GM19397 (cell line): ENCODE measurements around the gene MED16.

Source experiments
- ATAC-seq: cut with Tn5 transposase; IDR thresholded peaks from one replicate; pipeline ENCODE4 v1.9.1; 2021; ENCODE audit warnings: mild to moderate bottlenecking, moderate library complexity; ENCODE audit not compliant: unreplicated experiment

MED16 gene

DNA sequence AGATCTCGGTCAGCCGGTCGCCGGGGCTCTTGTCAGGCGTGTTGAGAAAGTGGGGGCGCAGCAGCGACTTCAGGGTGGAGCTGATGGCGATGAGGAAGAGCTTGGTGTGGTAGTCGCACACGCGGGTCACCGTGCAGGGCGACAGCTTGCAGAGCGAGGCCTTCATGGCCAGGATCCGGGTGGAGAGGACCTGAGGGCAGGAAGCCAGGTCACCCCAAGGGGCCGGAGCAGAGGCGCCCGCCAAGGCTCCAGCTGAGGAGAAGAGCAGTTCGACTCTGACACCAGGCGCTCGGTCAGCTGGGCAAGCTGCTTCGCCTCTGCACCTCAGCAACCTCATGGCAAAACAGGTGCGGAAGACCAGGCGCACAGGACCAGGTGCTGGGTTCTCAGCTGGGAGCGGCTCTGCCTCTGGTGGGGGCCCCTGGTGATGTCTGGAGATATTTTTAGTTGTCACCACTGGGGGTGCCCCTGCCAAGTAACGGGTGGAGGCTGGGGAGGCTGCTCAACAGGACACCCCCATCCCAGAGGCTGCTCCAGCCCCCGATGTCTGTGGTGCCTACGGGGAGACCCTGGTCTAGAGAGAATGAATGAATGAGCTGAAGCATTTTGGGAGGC is 17.6 kb downstream of the MED16 start:
- ATAC-seq = no peak

DNA sequence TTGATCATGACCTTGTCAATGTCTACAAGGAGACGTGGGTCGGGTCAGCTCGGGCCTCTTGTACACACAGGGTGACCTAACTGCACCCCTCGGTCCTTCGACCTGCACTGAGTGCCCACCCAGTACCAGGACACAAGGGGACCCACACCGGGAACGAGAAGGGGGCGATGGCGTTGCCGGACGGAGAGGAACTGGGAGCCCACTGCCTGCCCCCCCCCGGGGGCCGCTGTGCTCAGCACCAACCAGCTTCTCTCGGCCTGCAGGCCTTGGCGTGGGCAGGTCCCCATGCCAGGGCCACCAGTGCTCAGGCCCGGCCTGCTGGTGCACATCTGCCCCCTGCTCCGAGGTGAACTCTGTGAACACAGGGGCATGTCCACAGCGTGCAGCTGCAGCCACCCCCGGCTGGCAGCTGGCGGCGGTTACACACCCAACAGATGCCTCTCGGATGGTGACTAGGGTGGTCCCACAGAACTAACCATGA is 19.4 kb downstream of the MED16 start:
- no peak for ATAC-seq

DNA sequence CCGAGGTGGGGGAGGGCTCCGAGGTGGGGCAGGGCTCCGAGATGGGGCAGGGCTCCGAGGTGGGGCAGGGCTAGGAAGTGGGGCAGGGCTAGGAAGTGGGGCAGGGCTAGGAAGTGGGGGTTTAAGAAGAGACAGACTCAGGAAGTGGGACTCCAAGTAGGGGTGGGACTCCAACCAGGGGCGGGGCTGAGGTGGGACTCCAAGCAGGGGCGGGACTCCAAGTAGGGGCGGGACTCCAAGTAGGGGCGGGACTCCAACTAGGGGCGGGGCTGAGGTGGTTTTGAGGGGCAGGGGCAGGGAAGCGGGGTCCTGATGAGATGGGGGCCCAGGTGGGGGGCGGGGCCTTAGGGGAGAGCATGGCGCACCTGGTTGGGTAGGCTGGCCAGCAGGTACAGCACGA is 19.9 kb downstream of the MED16 start:
- ATAC-seq = no peak

DNA sequence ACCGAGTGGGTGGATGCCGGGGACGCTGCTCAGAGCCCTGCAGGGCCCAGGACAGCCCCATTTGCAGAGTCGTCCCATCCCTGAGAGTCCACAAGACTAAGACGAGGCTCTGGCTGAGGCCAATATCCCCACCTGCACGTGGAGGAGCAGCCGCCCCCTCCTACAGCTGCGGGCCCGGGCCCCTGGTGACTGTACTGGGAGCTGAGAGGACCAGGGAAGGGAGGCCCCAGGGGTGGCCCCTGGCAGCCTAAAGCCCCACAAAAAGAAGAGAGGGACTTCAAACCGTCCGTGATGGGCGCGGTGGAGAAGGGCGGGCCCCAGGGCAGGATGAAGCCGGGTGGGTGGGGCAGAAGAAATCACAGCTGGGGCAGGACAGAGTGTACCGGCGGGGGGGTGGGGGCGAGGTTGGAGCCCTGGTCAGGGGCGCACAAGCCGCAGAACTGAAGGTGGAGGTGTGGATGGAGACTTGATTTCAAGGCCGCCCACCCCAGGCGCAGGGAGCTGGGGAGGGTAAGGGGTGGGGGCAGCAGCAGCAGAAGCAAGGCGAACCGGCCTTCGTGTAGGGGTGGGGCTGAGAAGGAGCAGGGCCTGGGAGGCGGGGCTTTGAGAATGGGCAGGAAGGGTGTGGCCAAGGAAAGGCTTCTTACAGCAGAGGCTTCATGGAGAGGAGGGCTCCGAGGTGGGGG is 20.6 kb downstream of the MED16 start:
- ATAC-seq = no peak

DNA sequence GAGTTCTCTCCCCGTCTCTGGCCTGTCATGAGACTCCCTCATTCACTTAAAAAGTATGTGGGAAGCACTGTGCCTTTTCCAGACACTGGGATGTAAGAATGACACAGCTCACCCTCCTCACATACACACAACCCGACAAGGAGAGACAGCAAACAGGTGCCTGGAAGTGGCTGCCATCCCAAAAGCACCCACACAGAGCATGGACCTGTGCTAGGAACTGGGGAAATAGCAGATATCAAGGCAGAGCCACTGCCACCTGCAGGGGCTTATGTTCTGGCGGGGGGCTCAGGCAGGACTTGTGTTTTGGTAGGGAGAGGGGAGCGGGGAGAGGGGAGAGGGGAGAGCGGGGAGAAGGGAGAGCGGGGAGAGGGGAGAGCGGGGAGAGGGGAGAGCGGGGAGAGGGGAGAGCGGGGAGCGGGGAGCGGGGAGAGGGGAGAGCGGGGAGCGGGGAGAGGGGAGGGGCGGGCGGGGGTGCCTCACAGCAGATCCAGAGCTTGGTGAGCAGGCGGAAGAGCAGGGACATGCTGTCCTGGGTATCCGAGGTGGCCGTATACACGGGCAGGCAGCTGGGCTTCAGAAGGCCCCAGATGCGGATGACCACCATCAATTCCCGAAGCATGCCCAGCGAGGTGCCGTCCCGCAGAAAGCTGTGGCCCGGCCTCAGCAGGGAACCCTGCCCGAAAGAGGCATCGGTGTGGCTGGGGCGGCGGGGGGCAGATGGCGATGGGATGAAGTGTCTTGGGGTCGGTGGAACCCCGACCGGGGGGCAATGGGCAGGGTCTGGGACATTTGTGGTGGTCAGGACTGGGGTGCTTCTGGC is 21.3 kb downstream of the MED16 start:
- no peak for ATAC-seq

DNA sequence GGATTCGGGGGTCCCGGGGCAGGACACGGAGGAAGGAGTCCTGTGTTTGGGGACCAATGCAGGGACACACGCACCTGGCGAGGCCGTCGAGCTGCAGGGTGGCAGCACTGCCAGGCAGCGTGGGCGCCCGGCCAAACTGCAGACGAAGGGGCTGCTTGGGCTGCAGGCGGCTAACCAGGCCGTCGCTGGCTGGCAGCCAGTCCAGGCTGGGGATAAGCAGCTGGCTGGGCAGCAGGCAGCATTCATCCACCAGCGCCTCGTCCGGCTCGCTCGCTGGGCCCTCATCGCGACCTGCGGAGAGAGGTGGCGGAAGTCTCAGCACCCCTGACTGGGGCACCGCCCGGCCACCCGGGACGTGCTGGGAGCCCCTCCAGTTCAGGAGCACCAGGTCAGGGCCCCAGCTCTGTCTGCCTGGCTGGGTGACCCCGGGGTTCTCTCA is 22.0 kb downstream of the MED16 start:
- no peak for ATAC-seq

DNA sequence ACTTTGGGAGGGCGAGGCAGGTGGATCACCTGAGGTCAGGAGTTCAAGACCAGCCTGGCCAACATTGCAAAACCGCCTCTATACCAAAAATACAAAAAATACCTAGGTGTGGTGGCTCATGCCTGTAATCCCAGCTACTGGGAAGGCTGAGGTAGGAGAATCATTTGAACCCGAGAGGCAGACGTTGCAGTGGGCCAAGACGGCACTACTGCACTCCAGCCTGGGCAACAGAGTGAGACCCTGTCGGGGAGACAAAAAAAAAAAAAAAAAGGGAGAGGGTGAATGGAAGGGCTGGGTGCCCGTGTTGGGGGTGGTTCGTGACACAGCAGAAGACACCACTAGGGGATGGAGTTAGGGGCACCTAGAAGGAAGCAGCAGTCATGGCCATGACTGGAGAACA is 22.7 kb downstream of the MED16 start:
- no peak for ATAC-seq

DNA sequence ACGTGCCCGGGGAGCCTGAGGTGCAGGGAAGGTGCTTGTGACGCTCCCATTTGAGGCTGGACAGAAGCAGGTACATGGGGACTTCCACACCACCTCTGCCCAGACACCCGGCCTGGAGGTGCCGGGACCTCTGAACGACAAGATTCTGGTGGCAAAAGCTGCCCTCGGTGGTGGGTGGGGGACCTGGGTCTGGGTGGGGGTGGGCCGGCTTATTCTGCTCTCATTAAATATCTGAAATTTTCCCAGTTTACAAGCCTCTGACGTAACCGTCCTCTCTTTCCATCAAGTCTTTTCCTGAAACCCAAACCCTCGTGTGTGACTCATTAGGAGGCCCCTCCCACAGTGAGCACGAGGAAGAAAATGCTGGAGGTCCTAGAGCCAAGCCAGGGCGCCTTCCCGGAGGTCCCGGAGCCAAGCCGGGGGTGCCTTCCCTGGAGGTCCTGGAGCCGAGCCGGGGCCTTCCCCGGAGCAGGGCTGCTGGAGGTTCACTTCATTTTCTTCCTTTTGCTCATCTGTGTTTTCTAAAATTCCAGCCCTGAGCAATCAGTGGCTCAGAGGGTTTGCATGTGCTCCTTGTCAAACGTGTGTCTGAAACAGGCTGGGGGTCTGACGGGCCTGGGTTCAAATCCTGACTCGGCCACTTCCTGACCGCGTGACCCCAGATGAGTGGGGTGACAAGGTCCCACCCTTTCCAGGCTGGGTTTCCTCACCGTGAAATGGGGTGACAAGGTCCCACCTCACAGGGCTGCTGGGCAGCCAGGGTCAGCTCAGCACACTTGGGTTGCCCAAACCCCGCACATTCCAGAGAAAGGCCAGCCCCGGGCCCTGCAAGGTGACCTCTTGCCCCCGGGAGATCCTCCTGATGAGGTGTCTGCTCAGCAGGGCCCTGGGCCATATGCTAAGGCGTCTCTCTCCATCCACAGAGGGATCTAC is 23.5 kb downstream of the MED16 start:
- no peak for ATAC-seq

DNA sequence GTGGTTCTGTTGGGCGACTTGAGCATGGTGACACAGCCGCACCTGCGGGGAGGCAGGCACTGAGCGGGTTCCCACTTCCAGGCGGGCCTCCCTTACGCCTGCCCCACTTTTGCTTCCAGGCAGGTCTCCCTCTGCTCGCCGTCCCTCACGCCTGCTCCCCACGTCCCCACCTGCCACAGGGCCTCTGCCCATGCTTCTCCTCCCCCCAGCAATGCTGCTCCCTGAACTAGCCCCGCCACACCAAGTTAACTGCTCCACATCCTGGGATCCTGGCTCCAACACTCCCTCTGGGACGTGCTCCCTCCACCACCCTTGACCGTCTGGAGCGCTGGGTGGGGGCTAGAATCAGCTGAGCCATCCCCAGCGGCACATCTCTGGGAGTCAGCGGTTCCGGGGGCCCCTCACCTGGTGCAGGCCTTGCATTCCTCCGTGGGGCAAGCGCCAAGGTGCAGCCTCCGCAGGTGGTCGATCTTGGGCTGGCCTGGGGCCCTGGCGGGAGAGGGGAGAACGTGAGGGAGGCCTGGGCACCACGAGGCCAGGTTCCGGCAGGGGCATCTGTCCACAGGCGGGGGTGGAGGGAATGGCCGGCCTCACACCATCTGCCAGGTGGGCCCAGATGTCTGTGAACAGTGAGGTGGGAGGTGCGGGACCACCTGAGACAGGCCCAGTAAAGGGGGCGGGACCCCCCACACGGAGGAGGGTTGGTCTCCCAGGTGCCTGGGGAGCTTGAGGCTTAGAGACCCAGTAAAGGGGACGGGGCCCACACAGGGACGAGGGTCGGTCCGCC is 24.3 kb downstream of the MED16 start:
- no peak for ATAC-seq

DNA sequence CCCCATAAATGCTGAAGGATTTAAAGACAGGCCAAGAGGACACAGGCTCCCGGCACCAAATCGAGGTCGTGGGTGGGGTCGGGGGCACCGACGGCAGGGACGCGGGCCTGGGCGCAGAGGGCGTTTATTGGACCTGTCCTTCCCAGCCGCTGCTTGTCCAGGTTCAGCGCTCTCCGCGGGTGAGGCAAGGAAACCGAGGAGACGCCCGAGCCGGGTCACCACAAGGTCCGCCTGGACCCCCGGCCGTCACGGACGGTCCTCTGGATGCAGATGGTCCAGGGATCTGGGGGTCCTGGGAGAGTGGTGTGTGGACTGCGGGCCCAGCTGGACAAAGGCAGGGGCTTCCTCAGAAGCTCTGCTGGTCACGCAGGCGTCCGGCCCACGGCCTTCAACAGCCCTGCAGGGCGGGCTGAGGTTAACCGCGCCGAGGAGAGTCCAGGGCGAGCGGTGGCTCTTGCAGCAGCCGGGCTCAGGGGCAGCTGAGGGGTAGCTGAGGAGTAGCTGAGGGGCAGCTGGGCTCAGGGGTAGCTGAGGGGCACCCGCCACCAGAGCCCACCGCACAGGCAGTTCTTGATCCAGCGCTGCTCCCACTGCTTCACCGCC is 25.0 kb downstream of the MED16 start:
- no peak for ATAC-seq

DNA sequence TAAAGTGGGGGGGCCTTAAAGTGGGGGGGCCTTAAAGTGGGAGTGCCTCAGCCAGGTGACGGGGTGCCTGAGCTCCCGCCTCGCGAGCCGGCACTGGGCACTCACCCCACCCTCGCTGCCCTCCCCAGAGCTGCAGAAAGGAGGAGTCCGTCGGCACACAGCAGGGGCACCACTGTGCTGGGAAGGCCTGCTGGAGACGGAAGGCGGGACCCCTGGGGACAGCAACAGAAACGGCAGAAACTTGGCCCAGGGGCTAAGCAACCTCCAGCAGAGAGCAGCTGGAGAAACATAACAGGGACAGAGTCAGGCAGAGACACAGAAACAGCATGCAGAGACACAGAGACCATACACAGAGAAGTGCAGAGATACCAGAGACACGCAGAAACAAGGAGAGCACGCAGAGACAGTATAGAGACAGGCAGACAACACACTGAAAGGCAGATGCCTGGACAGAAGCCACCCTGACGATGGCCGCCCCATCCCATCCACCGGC is 25.6 kb downstream of the MED16 start:
- ATAC-seq = no peak

DNA sequence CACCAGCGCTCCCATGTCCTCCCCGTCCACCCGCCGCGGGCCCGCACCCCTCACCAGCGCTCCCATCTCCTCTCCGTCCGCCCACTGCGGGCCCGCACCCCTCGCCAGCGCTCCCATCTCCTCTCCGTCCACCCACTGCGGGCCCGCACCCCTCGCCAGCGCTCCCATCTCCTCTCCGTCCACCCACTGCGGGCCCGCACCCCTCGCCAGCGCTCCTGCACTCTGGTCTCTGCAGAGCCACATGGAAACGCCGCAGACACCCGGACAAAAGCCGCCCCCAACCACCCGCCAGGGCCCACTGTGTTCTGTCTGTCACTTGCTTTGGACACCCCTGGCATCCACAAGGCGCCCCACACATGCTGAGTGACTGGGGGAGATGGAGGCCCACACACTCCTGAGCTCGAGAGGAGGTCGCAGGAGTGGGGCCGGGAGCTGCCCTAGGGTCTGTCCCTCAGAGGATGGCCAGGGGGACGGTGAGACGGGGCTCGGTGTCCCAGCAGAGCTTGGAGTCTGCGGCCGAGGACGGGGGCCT is 26.2 kb downstream of the MED16 start:
- ATAC-seq = no peak

DNA sequence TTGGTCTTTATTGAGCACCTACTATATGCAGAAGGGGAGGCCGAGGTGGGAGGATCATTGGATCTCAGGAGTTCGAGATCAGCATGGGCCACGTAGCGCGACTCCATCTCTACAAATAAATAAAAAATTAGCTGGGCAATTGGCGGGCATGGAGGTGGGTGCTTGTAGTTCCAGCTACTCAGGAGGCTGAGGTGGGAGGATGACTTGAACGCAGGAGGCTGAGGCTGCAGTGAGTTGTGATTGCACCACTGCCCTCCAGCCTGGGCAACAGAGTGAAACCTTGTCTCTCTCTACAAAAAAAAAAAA is 29.7 kb downstream of the MED16 start:
- ATAC-seq = no peak

DNA sequence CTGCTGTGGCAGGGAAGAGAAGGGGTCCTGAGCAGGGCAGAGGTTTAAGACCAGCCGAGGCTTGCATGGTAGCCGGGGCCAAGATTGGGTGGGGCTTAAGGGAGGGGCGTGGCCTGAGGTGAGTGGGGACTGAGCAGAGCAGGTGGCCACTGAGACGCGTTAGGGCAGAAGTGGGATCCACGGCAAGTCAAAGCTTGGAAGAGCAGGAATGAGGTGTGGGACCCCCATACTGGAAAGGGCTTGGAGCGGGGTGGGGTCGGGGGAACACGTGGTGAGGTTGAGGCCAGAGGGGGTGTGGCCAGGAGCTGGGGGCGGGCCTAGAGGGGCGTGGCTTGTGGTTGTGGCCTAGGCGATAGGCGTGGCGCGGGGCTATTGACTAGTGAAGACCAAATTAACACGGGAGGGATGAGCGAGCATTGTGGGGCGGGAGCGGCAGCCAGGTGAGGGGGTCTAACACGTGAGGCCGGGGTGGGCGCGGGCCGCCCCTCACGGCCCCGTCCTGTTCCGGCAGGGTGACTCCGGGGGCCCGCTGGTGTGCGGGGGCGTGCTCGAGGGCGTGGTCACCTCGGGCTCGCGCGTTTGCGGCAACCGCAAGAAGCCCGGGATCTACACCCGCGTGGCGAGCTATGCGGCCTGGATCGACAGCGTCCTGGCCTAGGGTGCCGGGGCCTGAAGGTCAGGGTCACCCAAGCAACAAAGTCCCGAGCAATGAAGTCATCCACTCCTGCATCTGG is 30.2 kb downstream of the MED16 start:
- no peak for ATAC-seq

DNA sequence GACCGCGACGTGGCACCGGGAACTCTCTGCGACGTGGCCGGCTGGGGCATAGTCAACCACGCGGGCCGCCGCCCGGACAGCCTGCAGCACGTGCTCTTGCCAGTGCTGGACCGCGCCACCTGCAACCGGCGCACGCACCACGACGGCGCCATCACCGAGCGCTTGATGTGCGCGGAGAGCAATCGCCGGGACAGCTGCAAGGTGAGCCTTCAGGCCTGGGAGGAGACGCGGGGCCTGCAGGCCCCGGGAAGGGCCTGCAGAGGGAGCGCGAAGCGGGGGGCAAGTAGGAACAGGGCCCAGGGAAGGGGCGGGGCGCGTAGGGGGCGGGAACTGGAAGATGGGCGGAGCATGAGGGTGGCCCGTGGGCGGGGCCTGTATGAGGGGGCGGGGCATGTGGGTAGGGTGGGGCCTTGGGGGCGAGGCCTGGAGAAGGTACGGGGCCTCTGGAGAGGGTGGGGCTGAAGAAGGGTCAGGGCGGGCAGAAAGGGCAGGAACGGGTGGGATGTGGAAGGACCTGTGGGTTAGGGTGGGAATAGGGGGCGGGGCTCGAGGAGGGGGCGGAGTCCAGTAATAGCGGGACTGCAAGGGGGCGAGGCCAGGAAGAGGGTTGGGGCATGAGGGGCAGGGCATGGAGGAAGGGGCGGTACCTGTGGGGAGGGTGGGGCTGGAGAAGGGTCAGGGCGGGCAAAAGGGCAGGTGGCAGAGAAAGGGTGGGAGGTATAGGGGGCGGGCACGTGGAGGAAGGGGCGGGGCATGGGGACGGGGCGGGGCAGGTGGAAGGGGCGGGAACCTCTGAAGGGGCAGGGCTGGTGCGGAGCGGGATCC is 31.0 kb downstream of the MED16 start:
- no peak for ATAC-seq

DNA sequence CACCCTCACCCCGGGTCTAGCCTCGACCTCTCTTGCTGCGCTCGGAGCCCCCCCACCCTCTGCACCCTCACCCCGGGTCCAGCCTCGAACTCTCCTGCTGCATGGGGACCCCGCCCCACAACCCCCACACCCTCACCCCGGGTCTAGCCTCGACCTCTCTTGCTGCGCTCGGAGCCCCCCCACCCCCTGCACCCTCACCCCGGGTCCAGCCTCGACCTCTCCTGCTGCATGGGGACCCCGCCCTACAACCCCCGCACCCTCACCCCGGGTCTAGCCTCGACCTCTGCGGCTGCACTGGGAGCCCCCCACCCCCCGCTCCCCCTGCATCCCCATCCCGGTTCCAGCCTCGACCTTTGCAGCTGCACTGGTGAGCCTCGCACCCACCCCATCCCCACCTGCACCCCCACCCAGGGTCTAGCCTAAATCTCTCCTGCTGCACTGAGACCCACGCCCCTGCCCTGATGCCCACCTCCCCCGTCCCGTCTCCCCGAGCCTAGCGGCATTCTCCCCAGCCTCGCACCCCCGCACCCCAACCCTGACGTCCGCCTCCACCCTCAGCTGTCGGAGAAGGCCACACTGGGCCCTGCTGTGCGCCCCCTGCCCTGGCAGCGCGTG is 31.7 kb downstream of the MED16 start:
- ATAC-seq = no peak
